Neural progenitor cell (in vitro differentiated cells): ENCODE results near the gene AUTS2. TPM values are rescaled to one million over a fixed set of nuclear protein-coding genes. Genes with fewer than 3 reads are reported as not detected.

Experiments used
- DNase-seq: peaks from one replicate; pipeline ENCODE4 v3.0.0-alpha.2; 2016; ENCODE audit warnings: low spot score
- H2AFZ ChIP-seq: fragments of 200-600 bp; sonication (generic); replicated peaks from 2 replicates; pipeline ENCODE4 v1.6.1; 2016; ENCODE audit warnings: antibody characterized with exemption
- H3F3A ChIP-seq: fragments of 200-600 bp; sonication (generic); 2 replicates; pipeline ENCODE4 v1.6.1; 2016; ENCODE audit warnings: antibody characterized with exemption, low read depth
- H3K27ac ChIP-seq: fragments of 200-600 bp; sonication (generic); 2 replicates; pipeline ENCODE4 v1.5.1; 2016; ENCODE audit warnings: mild to moderate bottlenecking
- H3K27me3 ChIP-seq: fragments of 200-600 bp; sonication (generic); 2 replicates; pipeline ENCODE4 v1.6.1; 2016; ENCODE audit warnings: mild to moderate bottlenecking, moderate library complexity
- H3K36me3 ChIP-seq: fragments of 200-600 bp; sonication (generic); 2 replicates; pipeline ENCODE4 v1.5.1; 2016
- H3K4me1 ChIP-seq: fragments of 200-600 bp; sonication (generic); 2 replicates; pipeline ENCODE4 v1.6.1; 2016; ENCODE audit warnings: mixed run types
- H3K4me2 ChIP-seq: fragments of 200-600 bp; sonication (generic); 2 replicates; pipeline ENCODE4 v1.6.1; 2016
- H3K4me3 ChIP-seq: fragments of 200-600 bp; sonication (generic); 2 replicates; pipeline ENCODE4 v1.5.1; 2016
- H3K79me2 ChIP-seq: fragments of 200-600 bp; sonication (generic); 2 replicates; pipeline ENCODE4 v1.6.1; 2016; ENCODE audit warnings: low read depth
- H3K9ac ChIP-seq: fragments of 200-600 bp; sonication (generic); 2 replicates; pipeline ENCODE4 v1.6.1; 2016
- H3K9me3 ChIP-seq: fragments of 200-600 bp; sonication (generic); 2 replicates; pipeline ENCODE4 v1.5.1; 2016; ENCODE audit warnings: low read depth
- H4K20me1 ChIP-seq: fragments of 200-600 bp; sonication (generic); 2 replicates; pipeline ENCODE4 v1.6.1; 2016; ENCODE audit warnings: low read depth
- H3K27ac Mint-ChIP-seq: 3 replicates; pipeline ENCODE4 v1.8.0; 2021; ENCODE audit warnings: mixed read lengths
- H3K27me3 Mint-ChIP-seq: 2 replicates; pipeline ENCODE4 v1.8.0; 2022; ENCODE audit warnings: low read depth, mild to moderate bottlenecking, inconsistent platforms, moderate library complexity, mixed read lengths; ENCODE audit not compliant: insufficient read depth
- H3K36me3 Mint-ChIP-seq: 3 replicates; pipeline ENCODE4 v1.8.0; 2021; ENCODE audit warnings: mixed read lengths
- H3K4me1 Mint-ChIP-seq: 3 replicates; pipeline ENCODE4 v1.8.0; 2021; ENCODE audit warnings: mixed read lengths
- H3K4me3 Mint-ChIP-seq: 3 replicates; pipeline ENCODE4 v1.8.0; 2021; ENCODE audit warnings: mild to moderate bottlenecking, moderate library complexity, mixed read lengths
- H3K9me3 Mint-ChIP-seq: 3 replicates; pipeline ENCODE4 v1.8.0; 2020; ENCODE audit warnings: mixed read lengths
- EZH2 ChIP-seq: fragments of 200-600 bp; sonication (generic); IDR thresholded peaks from 2 replicates; pipeline ENCODE4 v1.6.1; 2017; ENCODE audit warnings: antibody characterized with exemption, mild to moderate bottlenecking, moderate library complexity
- EZH2phosphoT487 ChIP-seq: fragments of 200-600 bp; sonication (generic); IDR thresholded peaks from 2 replicates; pipeline ENCODE4 v1.6.1; 2017; ENCODE audit warnings: antibody characterized with exemption
- total RNA-seq: library from RNA; depleted of rRNA; stranded (reverse); fragments of >200 nt; gene quantifications from 2 replicates; pipeline ENCODE4 v1.2.3, GENCODE V29; 2015; ENCODE audit warnings: low replicate concordance
- TF ChIP-seq, protein P1 (sequence below): fragments of 200-600 bp; sonication (generic); IDR thresholded peaks from 2 replicates; pipeline ENCODE4 v1.5.1; 2017; ENCODE audit warnings: antibody characterized with exemption, mild to moderate bottlenecking

Gene AUTS2
- total RNA-seq, 1 donor from 2014 or later = 50.0 TPM

- Histone ChIP-seq H3K9ac (no peak overlapping the region), H3K79me2 (no peaks in the 10 kb centered on the region), H3K36me3 (no peaks in the 10 kb centered on the region), H3K27me3 (peaks cover 100% of the 10 kb centered on the region), H3K9me3 (no peaks in the 10 kb centered on the region), H3K4me2 (no peak overlapping the region), H3K4me1 (peaks cover 48% of the 10 kb centered on the region), H4K20me1 (peaks cover 93% of the 10 kb centered on the region), H3F3A (peaks cover 8% of the 10 kb centered on the region), H3K27ac (no peak overlapping the region), H3K4me3 (no peak overlapping the region), H2AFZ (no peak overlapping the region)
- no peaks in the 10 kb centered on the region for H3K9me3 Mint-ChIP-seq
- H3K27me3 Mint-ChIP-seq = no peaks in the 10 kb centered on the region
- no peak overlapping the region for H3K27ac Mint-ChIP-seq
- H3K36me3 Mint-ChIP-seq = no peaks in the 10 kb centered on the region
- H3K4me1 Mint-ChIP-seq = peaks cover 55% of the 10 kb centered on the region
- no peak overlapping the region for H3K4me3 Mint-ChIP-seq
- no peak for DNase-seq
- TF ChIP-seq, protein P1, sequence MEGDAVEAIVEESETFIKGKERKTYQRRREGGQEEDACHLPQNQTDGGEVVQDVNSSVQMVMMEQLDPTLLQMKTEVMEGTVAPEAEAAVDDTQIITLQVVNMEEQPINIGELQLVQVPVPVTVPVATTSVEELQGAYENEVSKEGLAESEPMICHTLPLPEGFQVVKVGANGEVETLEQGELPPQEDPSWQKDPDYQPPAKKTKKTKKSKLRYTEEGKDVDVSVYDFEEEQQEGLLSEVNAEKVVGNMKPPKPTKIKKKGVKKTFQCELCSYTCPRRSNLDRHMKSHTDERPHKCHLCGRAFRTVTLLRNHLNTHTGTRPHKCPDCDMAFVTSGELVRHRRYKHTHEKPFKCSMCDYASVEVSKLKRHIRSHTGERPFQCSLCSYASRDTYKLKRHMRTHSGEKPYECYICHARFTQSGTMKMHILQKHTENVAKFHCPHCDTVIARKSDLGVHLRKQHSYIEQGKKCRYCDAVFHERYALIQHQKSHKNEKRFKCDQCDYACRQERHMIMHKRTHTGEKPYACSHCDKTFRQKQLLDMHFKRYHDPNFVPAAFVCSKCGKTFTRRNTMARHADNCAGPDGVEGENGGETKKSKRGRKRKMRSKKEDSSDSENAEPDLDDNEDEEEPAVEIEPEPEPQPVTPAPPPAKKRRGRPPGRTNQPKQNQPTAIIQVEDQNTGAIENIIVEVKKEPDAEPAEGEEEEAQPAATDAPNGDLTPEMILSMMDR = no peak
- TF ChIP-seq EZH2phosphoT487 = no peak
- no peak for TF ChIP-seq EZH2
Measured at GRCh38 chr7:69622960-69623359, 24.7 kb downstream of the AUTS2 start.

GRCh38 chr7:69624435-69625230, 26.4 kb downstream of the AUTS2 start:
- no peaks in the 10 kb centered on the region for H3K79me2 ChIP-seq
- TF ChIP-seq, protein P1 = no peak
- TF ChIP-seq EZH2phosphoT487 (no peak), EZH2 (no peak)
- H3K27ac ChIP-seq = no peak overlapping the region
- H3F3A ChIP-seq = peaks cover 8% of the 10 kb centered on the region
- Mint-ChIP-seq H3K4me3 (peak overlapping the region; percentile 34), H3K36me3 (no peaks in the 10 kb centered on the region), H3K9me3 (no peaks in the 10 kb centered on the region), H3K27me3 (no peaks in the 10 kb centered on the region), H3K27ac (no peak overlapping the region), H3K4me1 (peaks cover 50% of the 10 kb centered on the region)
- no peak overlapping the region for H2AFZ ChIP-seq
- no peaks in the 10 kb centered on the region for H3K36me3 ChIP-seq
- peaks cover 100% of the 10 kb centered on the region for H3K27me3 ChIP-seq
- no peaks in the 10 kb centered on the region for H3K9me3 ChIP-seq
- no peak overlapping the region for H3K4me3 ChIP-seq
- peak overlapping the region; percentile 26 for H3K4me2 ChIP-seq
- no peak overlapping the region for H3K9ac ChIP-seq
- peaks cover 93% of the 10 kb centered on the region for H4K20me1 ChIP-seq
- H3K4me1 ChIP-seq = peaks cover 44% of the 10 kb centered on the region
- DNase-seq = no peak

- Mint-ChIP-seq H3K27me3 (no peaks in the 10 kb centered on the region), H3K36me3 (no peaks in the 10 kb centered on the region), H3K27ac (no peak overlapping the region), H3K4me1 (peaks cover 47% of the 10 kb centered on the region), H3K4me3 (no peak overlapping the region), H3K9me3 (no peaks in the 10 kb centered on the region)
- no peaks in the 10 kb centered on the region for H3K36me3 ChIP-seq
- no peaks in the 10 kb centered on the region for H3K79me2 ChIP-seq
- no peak overlapping the region for H2AFZ ChIP-seq
- TF ChIP-seq EZH2 (no peak), EZH2phosphoT487 (no peak)
- TF ChIP-seq, protein P1 = no peak
- H3K9ac ChIP-seq = no peak overlapping the region
- no peak for DNase-seq
- H4K20me1 ChIP-seq = peaks cover 89% of the 10 kb centered on the region
- H3F3A ChIP-seq = peaks cover 8% of the 10 kb centered on the region
- no peak overlapping the region for H3K4me3 ChIP-seq
- peaks cover 38% of the 10 kb centered on the region for H3K4me1 ChIP-seq
- peak overlapping the region; percentile 26 for H3K4me2 ChIP-seq
- H3K27ac ChIP-seq = no peak overlapping the region
- H3K27me3 ChIP-seq = peaks cover 96% of the 10 kb centered on the region
- H3K9me3 ChIP-seq = no peaks in the 10 kb centered on the region
Measured at GRCh38 chr7:69625238-69625637, 27.0 kb downstream of the AUTS2 start.
